GM23338 (cell line): ENCODE results near the gene KIF19.

Experiments used
- CREB1 ChIP-seq: fragments of 250-450 bp; sonication (Bioruptor Pico); IDR thresholded peaks from 2 replicates; pipeline ENCODE4 v1.5.0; 2020; ENCODE audit warnings: low read depth, mild to moderate bottlenecking, moderate library complexity
- CTCF ChIP-seq, 2 experiments: fragments of 200-600 bp in 1 of 2; sonication (generic) in 1 of 2; conservative IDR thresholded peaks; 2 replicates each; pipeline versions ENCODE4 v1.5.1 to v1.6.1; 2016 to 2017; ENCODE audit warnings: antibody characterized with exemption in 2 of 2, low read depth in 2 of 2, mild to moderate bottlenecking in 2 of 2, moderate library complexity in 1 of 2
- EZH2 ChIP-seq: fragments of 200-600 bp; sonication (generic); IDR thresholded peaks from one replicate; pipeline ENCODE4 v1.8.0; 2017; ENCODE audit warnings: antibody characterized with exemption, mild to moderate bottlenecking, low read depth; ENCODE audit not compliant: unreplicated experiment
- EZH2phosphoT487 ChIP-seq: fragments of 200-600 bp; sonication (generic); IDR thresholded peaks from one replicate; pipeline ENCODE4 v1.8.1; 2018; ENCODE audit warnings: antibody characterized with exemption; ENCODE audit not compliant: unreplicated experiment
- JUNB ChIP-seq: IDR thresholded peaks from one replicate; pipeline ENCODE4 v1.6.1; 2016; ENCODE audit warnings: antibody characterized with exemption; ENCODE audit not compliant: unreplicated experiment
- POLR2AphosphoS5 ChIP-seq: IDR thresholded peaks from 2 replicates; pipeline ENCODE4 v1.6.1; 2016; ENCODE audit warnings: antibody characterized with exemption, low read depth
- STAT1 ChIP-seq: IDR thresholded peaks from one replicate; pipeline ENCODE4 v1.6.1; 2016; ENCODE audit warnings: antibody characterized with exemption; ENCODE audit not compliant: unreplicated experiment
- ZNF331 ChIP-seq: fragments of 250-450 bp; sonication (Bioruptor Pico); IDR thresholded peaks from 2 replicates; pipeline ENCODE4 v1.5.0; 2020; ENCODE audit warnings: low read depth, mild to moderate bottlenecking, moderate library complexity
- ZNF462 ChIP-seq: fragments of 250-450 bp; sonication (Bioruptor Pico); IDR thresholded peaks from 2 replicates; pipeline ENCODE4 v1.5.0; 2020; ENCODE audit warnings: mild to moderate bottlenecking, moderate library complexity

- TF ChIP-seq ZNF331 (CRISPR knock-in tag) = no peak
- no peak for TF ChIP-seq CREB1
- no peak for TF ChIP-seq CTCF (conservative IDR thresholded peaks at IDR 0.05; ENCODE audit: low read depth in 2 of 2)
- no peak for TF ChIP-seq EZH2
- no peak for TF ChIP-seq EZH2phosphoT487
- TF ChIP-seq STAT1 = no peak
- no peak for TF ChIP-seq POLR2AphosphoS5
- TF ChIP-seq JUNB = no peak
- TF ChIP-seq ZNF462 = no peak
Observed at GRCh38 chr17:74335529-74336062, 9.6 kb downstream of the KIF19 start.
